ENCODE data around the gene FRS2. TPM values are rescaled to one million over a fixed set of nuclear protein-coding genes. Genes with fewer than 3 reads are reported as not detected.

FRS2 gene
- total and polyA plus RNA-seq, 2 donors (not counting 1 experiment from before 2014, with no cell fraction given) = 11.3 to 33.7 TPM

GRCh38 chr12:69456239-69456638 lies 13.9 kb upstream of the FRS2 start:
- ATAC-seq (ENCODE audit: low read depth) = no peak
- DNase-seq = no peak
- H3K4me1 ChIP-seq (ENCODE audit: control insufficient read depth in 2 of 2, insufficient read depth in 2 of 2, low read length in 2 of 2) = no peaks in the 10 kb centered on the region
- H3K27me3 Mint-ChIP-seq = no peaks in the 10 kb centered on the region
- POLR2A ChIA-PET = no interaction called here
- TF ChIP-seq CTCF (IDR thresholded peaks at IDR 0.05) (no peak), EZH2 (IDR thresholded peaks at IDR 0.05; ENCODE audit: borderline replicate concordance, insufficient read depth, low read depth, low read length, poor library complexity, severe bottlenecking) (no peak)
- no peaks in the 10 kb centered on the region for H3K27me3 ChIP-seq (replicated peaks in 1 of 4; ENCODE audit: control extremely low read depth in 1 of 4, control insufficient read depth in 3 of 4, insufficient read depth in 4 of 4, low read length in 3 of 4)
- H4K20me1 ChIP-seq (ENCODE audit: control insufficient read depth, insufficient read depth, low read length, poor library complexity, severe bottlenecking) = no peaks in the 10 kb centered on the region
- H3K4me3 ChIP-seq (ENCODE audit: control extremely low read depth in 1 of 5, extremely low read depth in 1 of 5, insufficient read depth in 1 of 5, low read depth in 2 of 5, low read length in 4 of 5) = no peak overlapping the region
- no peaks in the 10 kb centered on the region for H3K4me1 Mint-ChIP-seq
- no peaks in the 10 kb centered on the region for H3K9me3 ChIP-seq (ENCODE audit: control extremely low read depth in 1 of 3, control insufficient read depth in 2 of 3, insufficient read depth in 1 of 3, low read length in 2 of 3)
- no peak overlapping the region for H3K9ac ChIP-seq (ENCODE audit: low read length)
- no peak overlapping the region for H3K4me2 ChIP-seq (replicated peaks; ENCODE audit: low read depth, low read length, poor library complexity, severe bottlenecking)
- no peak overlapping the region for H3K27ac ChIP-seq (ENCODE audit: low read length in 2 of 2)
- no peaks in the 10 kb centered on the region for H3K36me3 ChIP-seq (replicated peaks in 1 of 2; ENCODE audit: control extremely low read depth in 1 of 2, control insufficient read depth in 1 of 2, extremely low read depth in 1 of 2, insufficient read depth in 2 of 2, low read length in 1 of 2)
- no peak overlapping the region for H3K27ac Mint-ChIP-seq
- no peak overlapping the region for H3K4me3 Mint-ChIP-seq
- no peak overlapping the region for H2AFZ ChIP-seq (ENCODE audit: insufficient read depth, low read depth, low read length, poor library complexity, severe bottlenecking)
- no peaks in the 10 kb centered on the region for H3K79me2 ChIP-seq (ENCODE audit: control insufficient read depth, insufficient read depth, low read length)
- intact Hi-C loops (cut with micrococcal nuclease) = no loop called here
- CTCF ChIA-PET = no interaction called here
- no peaks in the 10 kb centered on the region for H3K9me3 Mint-ChIP-seq (ENCODE audit: insufficient read depth)

- Histone ChIP-seq H4K20me1 (ENCODE audit: control insufficient read depth, insufficient read depth, low read length, poor library complexity, severe bottlenecking) (no peaks in the 10 kb centered on the region), H3K27ac (ENCODE audit: low read length in 2 of 2) (no peak overlapping the region), H3K79me2 (ENCODE audit: control insufficient read depth, insufficient read depth, low read length) (no peaks in the 10 kb centered on the region), H2AFZ (ENCODE audit: insufficient read depth, low read depth, low read length, poor library complexity, severe bottlenecking) (no peak overlapping the region), H3K27me3 (replicated peaks in 1 of 4; ENCODE audit: control extremely low read depth in 1 of 4, control insufficient read depth in 3 of 4, insufficient read depth in 4 of 4, low read length in 3 of 4) (no peaks in the 10 kb centered on the region), H3K36me3 (replicated peaks in 1 of 2; ENCODE audit: control extremely low read depth in 1 of 2, control insufficient read depth in 1 of 2, extremely low read depth in 1 of 2, insufficient read depth in 2 of 2, low read length in 1 of 2) (no peaks in the 10 kb centered on the region), H3K4me3 (ENCODE audit: control extremely low read depth in 1 of 5, extremely low read depth in 1 of 5, insufficient read depth in 1 of 5, low read depth in 2 of 5, low read length in 4 of 5) (no peak overlapping the region), H3K4me2 (replicated peaks; ENCODE audit: low read depth, low read length, poor library complexity, severe bottlenecking) (no peak overlapping the region), H3K9ac (ENCODE audit: low read length) (no peak overlapping the region), H3K9me3 (ENCODE audit: control extremely low read depth in 1 of 3, control insufficient read depth in 2 of 3, insufficient read depth in 1 of 3, low read length in 2 of 3) (no peaks in the 10 kb centered on the region), H3K4me1 (ENCODE audit: control insufficient read depth in 2 of 2, insufficient read depth in 2 of 2, low read length in 2 of 2) (no peaks in the 10 kb centered on the region)
- ATAC-seq (ENCODE audit: low read depth) (no peak), DNase-seq (no peak)
- WGBS (ENCODE audit: insufficient coverage) = no CpG with 5 or more reads among the region's 3 CpGs
- no peaks in the 10 kb centered on the region for H3K9me3 Mint-ChIP-seq (ENCODE audit: insufficient read depth)
- H3K27ac Mint-ChIP-seq = no peak overlapping the region
- intact Hi-C loops (cut with micrococcal nuclease) = no loop called here
- H3K4me3 Mint-ChIP-seq = no peak overlapping the region
- no peaks in the 10 kb centered on the region for H3K27me3 Mint-ChIP-seq
- ChIA-PET POLR2A (no interaction called here), CTCF (no interaction called here)
- TF ChIP-seq EZH2 (IDR thresholded peaks at IDR 0.05; ENCODE audit: borderline replicate concordance, insufficient read depth, low read depth, low read length, poor library complexity, severe bottlenecking) (no peak), CTCF (IDR thresholded peaks at IDR 0.05) (no peak)
- no peaks in the 10 kb centered on the region for H3K4me1 Mint-ChIP-seq
Observed at GRCh38 chr12:69457433-69457832, 12.8 kb upstream of the FRS2 start.
